Liver (tissue), 9 donors: ENCODE measurements around the gene SMAD5. TPM values are rescaled to one million over a fixed set of nuclear protein-coding genes. Genes with fewer than 3 reads are reported as not detected.

Experiments used
- DNase-seq: peaks from one replicate; pipeline ENCODE4 v3.0.0-alpha.2; 2017; ENCODE audit warnings: low spot score
- H3K27ac ChIP-seq, 2 donors: one replicate each; pipeline ENCODE4 v1.7.0; 2013; ENCODE audit warnings: inconsistent platforms in 2 of 2, low read length in 2 of 2, control low read depth in 1 of 2, low read depth in 1 of 2, mild to moderate bottlenecking in 1 of 2
- H3K27me3 ChIP-seq, 4 donors: one replicate each; pipeline versions ENCODE4 v1.6.1 to v1.7.0; 2013; ENCODE audit warnings: low read length in 3 of 4, inconsistent platforms in 1 of 4, mild to moderate bottlenecking in 1 of 4, moderate library complexity in 1 of 4; ENCODE audit not compliant: control insufficient read depth in 4 of 4, insufficient read depth in 4 of 4
- H3K36me3 ChIP-seq, 4 donors: one replicate each; pipeline versions ENCODE4 v1.6.1 to v1.7.0; 2013; ENCODE audit warnings: low read length in 3 of 4, mild to moderate bottlenecking in 3 of 4, low read depth in 1 of 4, moderate library complexity in 1 of 4; ENCODE audit not compliant: control insufficient read depth in 4 of 4, insufficient read depth in 3 of 4
- H3K4me1 ChIP-seq, 4 donors: one replicate each; pipeline versions ENCODE4 v1.6.1 to v1.7.0; 2013; ENCODE audit warnings: low read length in 3 of 4, mild to moderate bottlenecking in 3 of 4, moderate library complexity in 1 of 4; ENCODE audit not compliant: control insufficient read depth in 4 of 4, insufficient read depth in 4 of 4
- H3K4me3 ChIP-seq, 3 donors: one replicate each; pipeline versions ENCODE4 v1.6.1 to v1.7.0; 2013; ENCODE audit warnings: low read length in 3 of 3, control low read depth in 1 of 3, low read depth in 1 of 3, mild to moderate bottlenecking in 1 of 3
- H3K9ac ChIP-seq, 2 donors: one replicate each; pipeline ENCODE4 v1.7.0; 2013; ENCODE audit warnings: low read length in 2 of 2, mild to moderate bottlenecking in 2 of 2, moderate library complexity in 2 of 2, control low read depth in 1 of 2, low read depth in 1 of 2
- H3K9me3 ChIP-seq, 4 donors: one replicate each; pipeline versions ENCODE4 v1.6.1 to v1.7.0; 2013; ENCODE audit warnings: low read length in 3 of 4; ENCODE audit not compliant: control insufficient read depth in 4 of 4
- ATF3 ChIP-seq: IDR thresholded peaks from 2 replicates; pipeline ENCODE4 v1.6.1; 2016; ENCODE audit warnings: antibody characterized with exemption
- CTCF ChIP-seq: fragments of 150-350 bp; IDR thresholded peaks from 2 replicates; pipeline ENCODE4 v1.5.1; 2017; ENCODE audit warnings: improper control_type of control experiment, low read depth, low read length; ENCODE audit not compliant: missing input control
- EGR1 ChIP-seq, 2 donors: IDR thresholded peaks; 2 replicates each; pipeline ENCODE4 v1.6.1; 2016 to 2018; ENCODE audit warnings: antibody characterized with exemption in 2 of 2, low read depth in 2 of 2
- FOXA1 ChIP-seq: IDR thresholded peaks from 2 replicates; pipeline ENCODE4 v1.6.1; 2016; ENCODE audit warnings: antibody characterized with exemption
- FOXA2 ChIP-seq: IDR thresholded peaks from 2 replicates; pipeline ENCODE4 v1.6.1; 2016; ENCODE audit warnings: antibody characterized with exemption
- GABPA ChIP-seq, 2 donors: IDR thresholded peaks in 1 of 2; conservative IDR thresholded peaks in 1 of 2; 2 replicates each; pipeline ENCODE4 v1.6.1; 2016; ENCODE audit warnings: antibody characterized with exemption in 2 of 2, mild to moderate bottlenecking in 1 of 2, moderate library complexity in 1 of 2
- HNF4A ChIP-seq, 2 donors: conservative IDR thresholded peaks; 2 replicates each; pipeline ENCODE4 v1.6.1; 2016; ENCODE audit warnings: antibody characterized with exemption in 2 of 2, mild to moderate bottlenecking in 2 of 2
- HNF4G ChIP-seq: IDR thresholded peaks from 2 replicates; pipeline ENCODE4 v1.6.1; 2016; ENCODE audit warnings: antibody characterized with exemption
- JUND ChIP-seq, 2 donors: IDR thresholded peaks; 2 replicates each; pipeline ENCODE4 v1.6.1; 2016; ENCODE audit warnings: antibody characterized with exemption in 2 of 2
- MAX ChIP-seq: IDR thresholded peaks from 2 replicates; pipeline ENCODE4 v1.6.1; 2016; ENCODE audit warnings: antibody characterized with exemption
- NR2F2 ChIP-seq: IDR thresholded peaks from 2 replicates; pipeline ENCODE4 v1.6.1; 2016; ENCODE audit warnings: antibody characterized with exemption
- RAD21 ChIP-seq, 2 donors: IDR thresholded peaks; 2 replicates each; pipeline ENCODE4 v1.6.1; 2016; ENCODE audit warnings: antibody characterized with exemption in 2 of 2, mild to moderate bottlenecking in 2 of 2
- REST ChIP-seq: IDR thresholded peaks from 2 replicates; pipeline ENCODE4 v1.6.1; 2016; ENCODE audit warnings: antibody characterized with exemption, mild to moderate bottlenecking
- RXRA ChIP-seq, 2 donors: IDR thresholded peaks; 2 replicates each; pipeline ENCODE4 v1.6.1; 2017 to 2018; ENCODE audit warnings: antibody characterized with exemption in 2 of 2, mild to moderate bottlenecking in 1 of 2
- SP1 ChIP-seq: IDR thresholded peaks from 2 replicates; pipeline ENCODE4 v1.6.1; 2018; ENCODE audit warnings: antibody characterized with exemption, mild to moderate bottlenecking
- TAF1 ChIP-seq: conservative IDR thresholded peaks from 2 replicates; pipeline ENCODE4 v1.6.1; 2016; ENCODE audit warnings: antibody characterized with exemption, mild to moderate bottlenecking
- YY1 ChIP-seq: IDR thresholded peaks from 2 replicates; pipeline ENCODE4 v1.6.1; 2016; ENCODE audit warnings: antibody characterized with exemption, mild to moderate bottlenecking
- ZBTB33 ChIP-seq: IDR thresholded peaks from 2 replicates; pipeline ENCODE4 v1.6.1; 2016; ENCODE audit warnings: antibody characterized with exemption
- WGBS: extraction: QIAGEN DNeasy Blood & Tissue Kit; methylation state at CpG from one replicate; pipeline ENCODE4 v1.1.7; 2013; 5-methylcytosine and 5-hydroxymethylcytosine counted together
- polyA plus RNA-seq, 2 donors: library from polyadenylated mRNA; stranded (reverse) in 1 of 2; unstranded in 1 of 2; fragments of 200-250 nt in 1 of 2; fragments of >200 nt in 1 of 2; fragmentation: Nextera tagmentation in 1 of 2; extraction: Ambion mirVana in 1 of 2; gene quantifications; one replicate each; pipeline versions ENCODE4 v1.2.1 to v1.2.3, GENCODE V29; 2013 to 2015
- total RNA-seq, 2 donors: library from RNA; depleted of rRNA; stranded (reverse); fragments of >200 nt; gene quantifications; one replicate each; pipeline ENCODE4 v1.2.3, GENCODE V29; 2014
- donor health status: healthy.
- donor health status: healthy.
- donor health status: healthy.
- donor health status: healthy.
- donor health status: healthy.

Gene SMAD5
- total and polyA plus RNA-seq, 4 donors: 5.9 to 42.0 (median 16.3) TPM

GRCh38 chr5:136120529-136120928 is 12.1 kb upstream of the SMAD5 start:
- no peaks in the 10 kb centered on the region for H3K36me3 ChIP-seq
- no peak overlapping the region for H3K9ac ChIP-seq
- no peaks in the 10 kb centered on the region for H3K27me3 ChIP-seq
- 97% methylated on average over 5 of the region's 5 CpGs for WGBS
- DNase-seq: no peak
- peaks cover 0 to 12% (median 2%) of the 10 kb centered on the region in 4 donors for H3K4me1 ChIP-seq
- TF ChIP-seq RAD21 (IDR thresholded peaks at IDR 0.05) (no peak), GABPA (IDR thresholded peaks at IDR 0.05 in 1 of 2, conservative IDR thresholded peaks at IDR 0.05 in 1 of 2) (no peak), EGR1 (IDR thresholded peaks at IDR 0.05; ENCODE audit: low read depth in 2 of 2) (no peak)
- no peak overlapping the region for H3K4me3 ChIP-seq
- H3K27ac ChIP-seq: no peak overlapping the region
- no peaks in the 10 kb centered on the region for H3K9me3 ChIP-seq

GRCh38 chr5:136123236-136123768 is 9.3 kb upstream of the SMAD5 start:
- Histone ChIP-seq H3K27me3 (no peaks in the 10 kb centered on the region), H3K36me3 (no peaks in the 10 kb centered on the region), H3K27ac (peak overlapping the region; percentile 29 to 85), H3K4me1 (peaks cover 0 to 12% (median 2%) of the 10 kb centered on the region in 4 donors), H3K9me3 (no peaks in the 10 kb centered on the region), H3K4me3 (no peak overlapping the region), H3K9ac (no peak overlapping the region)
- no peak for DNase-seq
- WGBS: 45% methylated on average over 1 of the region's 1 CpG
- TF ChIP-seq HNF4G: no peak
- peak; percentile 92 for TF ChIP-seq YY1
- TF ChIP-seq EGR1 (IDR thresholded peaks at IDR 0.05; ENCODE audit: low read depth in 2 of 2): no peak
- peak; percentile 60 for TF ChIP-seq SP1
- peak; percentile 78 to 93 for TF ChIP-seq JUND (IDR thresholded peaks at IDR 0.05)
- TF ChIP-seq REST: peak; percentile 64
- peak; percentile 22 for TF ChIP-seq MAX
- TF ChIP-seq RAD21 (IDR thresholded peaks at IDR 0.05): peak in 1 of 2 donors; percentile 32
- peak; percentile 78 for TF ChIP-seq FOXA1
- TF ChIP-seq HNF4A (conservative IDR thresholded peaks at IDR 0.05): peak; percentile 40 to 59
- no peak for TF ChIP-seq TAF1
- no peak for TF ChIP-seq NR2F2
- TF ChIP-seq ATF3: no peak
- TF ChIP-seq GABPA (IDR thresholded peaks at IDR 0.05 in 1 of 2, conservative IDR thresholded peaks at IDR 0.05 in 1 of 2): no peak
- no peak for TF ChIP-seq CTCF
- TF ChIP-seq FOXA2: peak; percentile 77
- peak; percentile 58 for TF ChIP-seq ZBTB33
- TF ChIP-seq RXRA (IDR thresholded peaks at IDR 0.05): peak in 1 of 2 donors; percentile 61
